DMS53 treated with DMSO at 0.1 percent for 48 hours (cell line): ENCODE results near the gene SP110.
A peak's percentile ranks its signal among the peaks of the same experiment; 100 is the strongest.

ENCODE experiments used
- DNase-seq: peaks from one replicate; lab custom pipeline; 2025; ENCODE audit not compliant: unreplicated experiment; lab: John Stamatoyannopoulos, UW

SP110 gene

DNA sequence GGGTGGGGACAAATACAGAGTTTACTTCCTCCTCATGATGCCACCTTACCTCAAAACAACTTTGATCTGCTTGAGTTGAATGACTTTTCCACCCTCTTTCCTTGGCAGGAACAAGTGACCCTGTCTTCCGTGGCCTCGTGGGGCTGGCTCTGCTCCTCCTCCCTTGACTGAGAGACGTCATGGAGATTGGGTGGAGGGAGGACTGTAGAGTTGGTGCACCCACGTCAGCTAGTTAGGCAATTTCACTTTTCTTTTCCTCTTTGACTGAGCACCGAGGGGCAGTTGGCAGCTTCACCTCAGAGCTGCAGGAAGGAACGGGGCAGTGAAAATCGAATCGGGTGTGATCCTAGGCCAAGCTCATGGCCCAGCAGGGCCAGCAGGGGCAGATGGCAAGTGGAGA is 5.7 kb upstream of the SP110 start, which contains the start of gene SP140:
SP140 (plus strand) TSS at position 251 of the 400 bp plus-strand sequence; CDS start at position 360, 109 bp downstream.
- DNase-seq, result no peak

DNA sequence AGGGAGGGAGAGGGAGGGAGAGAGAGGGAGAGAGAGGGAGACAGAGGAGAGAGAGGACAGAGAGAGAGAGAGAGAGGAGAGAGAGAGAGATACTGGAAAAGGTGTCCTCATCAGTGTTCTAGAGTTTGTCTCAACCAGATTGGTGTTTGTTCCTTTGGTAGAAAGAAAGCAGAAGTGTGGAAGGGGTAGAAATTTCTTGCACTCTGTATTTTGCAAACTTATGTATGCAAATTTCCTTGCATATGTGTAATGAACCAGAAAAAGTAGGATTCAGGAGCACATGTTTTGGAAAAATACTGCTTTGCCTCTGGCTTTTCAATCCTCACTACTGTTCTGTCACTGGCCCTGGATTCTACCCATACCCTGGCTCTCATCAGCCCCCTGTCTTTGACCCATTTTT is 4.7 kb upstream of the SP110 start:
- no peak for DNase-seq

DNA sequence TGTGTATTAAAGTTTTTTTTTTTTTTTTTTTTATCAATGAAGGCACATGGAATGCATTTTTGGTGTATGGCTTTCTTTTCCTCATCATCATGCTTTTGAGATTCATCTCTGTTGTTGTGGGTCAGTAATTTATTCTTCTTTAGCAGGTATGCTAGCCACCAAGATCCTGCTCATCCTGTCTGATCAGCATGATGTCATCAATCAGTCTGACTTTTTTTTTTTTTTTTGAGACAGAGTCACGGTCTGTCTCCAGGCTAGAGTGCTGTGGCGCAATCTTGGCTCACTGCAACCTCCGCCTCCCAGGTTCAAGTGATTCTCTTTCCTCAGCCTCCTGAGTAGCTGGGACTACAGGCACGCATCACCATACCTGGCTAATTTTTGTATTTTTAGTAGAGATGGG is 3.0 kb upstream of the SP110 start:
- peak; percentile 11 for DNase-seq

DNA sequence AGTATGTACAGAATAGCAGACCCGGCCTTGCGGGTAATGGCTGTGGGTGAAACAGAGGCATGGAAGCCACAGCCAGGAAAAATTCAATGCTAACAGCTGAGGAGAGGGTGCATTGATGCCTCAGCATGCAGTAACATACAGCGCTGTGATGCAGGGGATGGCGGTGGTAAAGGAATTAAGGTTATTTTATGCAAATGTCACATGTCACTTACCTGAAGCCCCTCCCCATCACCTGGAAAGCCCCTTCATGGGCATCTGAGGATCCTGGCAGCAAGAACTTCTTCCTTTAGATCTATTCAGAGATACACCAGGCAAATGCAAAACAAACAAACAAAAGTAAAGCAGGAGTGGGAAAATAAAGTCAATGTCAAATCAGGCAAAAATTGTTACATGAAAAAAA is 1.7 kb upstream of the SP110 start:
- no peak for DNase-seq

DNA sequence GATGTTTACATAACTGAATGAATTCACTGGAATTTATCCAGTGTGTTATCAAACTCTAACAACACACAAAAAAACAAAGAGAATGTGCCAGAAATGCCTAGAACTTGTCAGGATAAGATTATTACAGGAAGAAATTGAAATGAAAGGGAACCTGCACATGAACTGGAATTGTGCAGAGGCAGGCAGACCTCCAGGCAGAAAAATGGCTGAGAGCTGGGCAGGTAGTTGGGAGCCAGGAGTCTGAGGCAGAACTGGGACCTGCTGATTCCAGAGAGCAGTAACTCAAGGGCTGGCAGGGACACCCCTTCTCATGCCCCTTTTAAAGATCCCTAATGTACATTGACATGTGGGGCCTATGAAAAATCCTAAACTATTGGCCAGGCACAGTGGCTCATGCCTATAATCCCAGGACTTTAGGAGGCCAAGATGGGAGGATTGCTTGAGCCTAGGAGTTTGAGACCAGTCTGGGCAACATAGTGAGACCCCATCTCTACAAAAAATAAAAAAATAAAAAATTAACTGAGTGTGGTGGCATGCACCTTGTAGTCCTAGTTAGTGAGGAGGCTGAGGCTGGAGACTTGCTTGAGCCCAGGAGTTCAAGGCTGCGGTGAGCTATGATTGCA is 674 bp upstream of the SP110 start:
- no peak for DNase-seq

DNA sequence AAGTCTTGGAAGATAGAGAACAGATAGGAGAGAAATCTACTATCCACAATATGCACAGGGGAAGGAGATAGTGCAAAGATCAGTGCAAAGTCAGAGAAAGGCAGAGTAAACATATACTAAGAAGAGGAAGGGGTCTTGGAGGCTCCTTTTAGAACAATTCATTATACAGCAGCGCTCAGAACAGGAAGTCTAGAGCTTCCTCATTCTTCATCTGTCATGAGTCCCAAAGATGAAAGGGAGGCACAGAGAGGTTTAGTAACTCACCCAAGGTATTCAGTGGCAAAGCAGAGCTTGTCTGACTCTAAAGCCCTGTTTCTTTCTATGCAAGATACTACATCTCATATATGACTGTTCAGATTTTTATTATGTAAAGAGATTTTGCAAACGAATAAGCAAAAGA is 1.4 kb downstream of the SP110 start:
- no peak for DNase-seq

DNA sequence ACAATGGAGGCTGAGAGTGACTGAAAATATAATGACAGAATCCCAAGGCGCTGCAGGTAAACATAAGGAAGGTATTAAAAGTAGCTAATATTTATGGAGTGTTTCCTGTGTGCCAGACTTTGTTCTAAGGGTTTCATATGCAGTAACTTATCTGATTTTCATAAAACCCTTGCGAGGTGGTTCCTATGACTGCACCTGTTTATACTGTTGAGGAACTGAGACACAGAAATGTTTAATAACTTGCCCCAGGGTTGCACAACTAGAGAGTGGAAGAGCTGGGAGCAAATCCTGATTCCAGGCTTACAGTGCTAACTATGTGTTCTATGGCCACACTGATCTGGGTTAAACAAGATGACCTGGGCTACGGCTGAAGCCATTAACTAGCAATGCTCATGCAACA is 2.4 kb downstream of the SP110 start:
- no peak for DNase-seq

DNA sequence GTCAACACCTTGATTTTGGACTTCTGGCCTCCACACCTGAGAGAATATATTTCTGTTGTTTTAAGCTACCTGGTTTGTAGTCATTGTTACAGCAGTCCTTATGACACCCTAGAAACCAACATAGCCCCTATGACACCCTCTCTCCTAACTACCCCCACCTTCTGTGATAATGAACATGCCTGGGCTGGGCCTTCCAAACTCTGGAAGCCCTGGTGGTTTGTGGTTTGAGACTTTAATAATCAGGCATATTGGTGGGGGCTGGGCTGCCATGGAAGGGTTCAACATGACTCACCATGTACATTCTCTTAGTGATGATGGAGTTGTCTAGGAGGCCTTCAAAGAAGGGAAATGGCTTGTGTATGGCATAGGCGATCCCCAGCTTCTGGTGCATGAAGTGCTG is 3.3 kb downstream of the SP110 start:
- DNase-seq, result no peak

DNA sequence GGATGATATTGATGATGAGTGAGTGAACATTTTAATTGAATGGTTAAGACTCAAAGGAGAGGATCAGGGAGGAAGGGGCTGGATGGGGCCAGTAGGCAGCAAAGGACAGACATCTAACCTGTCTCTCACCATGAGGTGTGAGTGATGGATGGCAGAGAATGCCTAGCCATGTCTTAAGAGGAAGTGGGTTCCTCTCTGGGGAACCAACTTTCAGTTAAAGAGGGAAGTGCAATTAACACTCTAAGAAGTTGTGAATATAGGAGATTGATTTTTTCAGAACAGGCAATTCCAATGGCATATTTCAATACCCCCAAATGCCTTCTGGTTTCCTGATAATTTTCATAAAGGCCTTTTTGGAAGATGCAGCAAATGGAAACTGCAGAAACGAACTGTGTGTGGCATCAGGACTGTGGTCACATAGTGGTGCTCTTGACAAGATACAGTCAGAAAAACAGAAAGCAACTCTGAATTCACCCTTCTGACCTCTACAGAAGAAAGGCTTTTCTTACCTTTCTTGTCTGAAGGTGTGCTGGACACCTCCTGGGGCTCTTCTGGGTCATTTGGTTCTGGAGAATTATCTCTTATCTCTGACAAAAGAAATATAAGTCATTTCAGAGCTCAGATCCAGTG is 10.2 kb downstream of the SP110 start:
- DNase-seq, result no peak

DNA sequence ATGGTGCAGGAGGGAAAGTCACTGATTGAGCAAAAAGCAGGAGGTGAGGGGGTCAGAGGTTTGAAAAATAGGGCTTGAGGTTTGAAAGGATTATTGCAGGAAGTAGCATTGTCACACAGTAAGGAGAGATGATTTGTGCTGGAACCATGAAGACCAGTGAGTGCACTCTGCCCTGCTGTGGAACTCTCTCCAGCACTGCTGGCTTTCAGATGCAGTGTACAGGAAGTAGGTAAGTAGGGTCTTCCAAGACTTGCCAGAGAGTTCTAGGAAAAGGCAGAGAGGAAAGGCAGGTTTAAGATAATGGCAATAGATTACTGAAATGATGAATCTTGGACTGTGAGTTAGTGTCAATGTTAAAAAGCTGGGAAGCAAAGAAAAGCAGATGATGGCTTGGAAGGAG is 11.2 kb downstream of the SP110 start:
- no peak for DNase-seq

DNA sequence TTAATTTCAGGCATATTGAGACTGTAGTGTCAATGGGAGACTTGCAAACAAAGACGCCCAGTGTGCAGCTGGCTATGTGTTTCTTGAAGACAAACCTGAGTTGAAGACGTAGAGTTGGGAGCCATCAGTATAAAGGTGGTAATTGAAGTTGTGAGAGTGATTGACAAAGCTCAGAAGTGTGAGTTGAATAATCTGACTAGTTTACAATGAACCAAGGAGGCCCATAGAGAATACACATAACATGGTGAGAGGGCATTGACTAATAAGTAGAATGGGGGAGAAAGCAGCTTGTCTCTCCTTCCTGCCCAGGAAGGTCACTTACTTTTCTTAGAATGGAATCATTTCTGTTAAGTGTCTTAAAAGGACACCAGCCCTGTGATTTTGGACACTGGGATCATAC is 14.1 kb downstream of the SP110 start:
- no peak for DNase-seq

DNA sequence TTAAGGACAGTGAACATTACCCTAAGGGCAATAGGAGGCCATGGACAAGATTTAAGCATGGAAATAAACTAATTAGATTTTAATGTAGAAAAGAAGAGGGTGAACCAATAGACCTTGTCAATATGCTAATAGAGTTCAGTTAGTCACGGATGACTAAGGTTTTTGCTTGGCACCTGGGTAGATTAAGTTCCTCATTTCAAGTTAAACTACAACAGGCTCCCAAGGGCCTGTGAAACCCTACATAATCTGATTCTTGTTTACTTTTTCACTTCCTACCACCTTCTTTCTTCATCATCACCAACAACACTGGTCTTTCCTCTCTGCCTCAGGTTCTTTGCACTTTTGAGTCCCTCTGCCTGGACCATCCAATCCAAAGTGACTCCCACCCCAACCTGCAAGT is 14.8 kb downstream of the SP110 start:
- no peak for DNase-seq

DNA sequence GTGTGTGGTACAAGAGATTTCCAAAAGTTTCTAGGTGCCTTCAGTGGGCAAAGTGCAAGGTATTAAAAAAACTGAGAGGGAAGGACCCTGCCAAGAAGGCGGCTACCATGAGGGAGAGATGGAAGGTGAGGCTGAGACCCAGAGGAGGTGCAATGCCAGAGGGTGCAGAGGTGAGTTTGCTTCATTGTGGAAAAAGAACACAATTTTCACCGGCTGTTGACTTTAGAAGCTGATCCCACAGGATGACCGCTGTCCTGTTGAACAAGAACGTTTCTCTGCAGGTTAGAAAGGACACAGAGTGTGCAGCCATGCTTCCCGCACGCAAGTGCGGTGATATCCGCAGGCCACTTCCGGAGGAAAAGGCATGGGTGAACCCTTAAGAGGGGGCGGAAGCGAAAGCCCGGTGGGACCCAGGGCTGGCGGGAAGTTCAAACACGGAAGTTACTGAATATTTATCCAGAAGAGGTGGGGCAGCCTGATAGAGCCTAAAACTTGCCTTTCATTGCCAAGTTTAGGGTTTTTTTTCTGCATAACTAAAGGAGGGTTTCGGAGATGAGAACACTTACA is 16.6 kb downstream of the SP110 start:
- DNase-seq, result no peak

DNA sequence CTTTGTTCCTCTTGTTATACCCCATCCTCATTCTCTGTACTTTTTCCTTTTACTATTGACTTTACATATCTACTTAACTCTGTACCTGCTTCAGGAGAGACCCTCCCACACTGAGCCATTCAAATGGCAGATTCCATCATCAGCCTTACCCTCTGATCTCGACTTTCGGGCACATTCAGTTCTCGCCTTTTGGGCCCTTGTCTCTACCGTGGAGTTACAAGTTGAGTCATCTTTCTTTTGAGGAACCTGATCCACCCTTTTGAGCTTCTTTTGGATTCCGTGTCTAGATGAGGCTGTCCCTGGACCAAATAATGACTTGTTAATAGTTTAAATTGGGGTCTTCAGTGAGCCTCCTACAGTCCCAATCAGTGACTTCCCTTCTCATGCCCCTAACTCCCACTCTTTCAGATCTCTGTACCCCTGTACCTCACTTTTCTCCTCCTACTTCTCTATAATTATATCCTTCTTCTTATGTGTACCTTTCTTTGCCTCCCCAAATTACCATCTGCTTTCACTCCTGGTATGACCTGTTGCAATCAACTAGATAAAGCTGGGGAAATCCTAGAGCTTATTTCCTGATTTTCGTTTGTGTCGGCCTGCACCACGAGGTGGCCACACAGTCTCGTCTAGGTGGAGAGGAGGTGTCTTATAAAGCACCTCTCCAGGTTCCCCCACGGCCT is 17.2 kb downstream of the SP110 start:
- no peak for DNase-seq

DNA sequence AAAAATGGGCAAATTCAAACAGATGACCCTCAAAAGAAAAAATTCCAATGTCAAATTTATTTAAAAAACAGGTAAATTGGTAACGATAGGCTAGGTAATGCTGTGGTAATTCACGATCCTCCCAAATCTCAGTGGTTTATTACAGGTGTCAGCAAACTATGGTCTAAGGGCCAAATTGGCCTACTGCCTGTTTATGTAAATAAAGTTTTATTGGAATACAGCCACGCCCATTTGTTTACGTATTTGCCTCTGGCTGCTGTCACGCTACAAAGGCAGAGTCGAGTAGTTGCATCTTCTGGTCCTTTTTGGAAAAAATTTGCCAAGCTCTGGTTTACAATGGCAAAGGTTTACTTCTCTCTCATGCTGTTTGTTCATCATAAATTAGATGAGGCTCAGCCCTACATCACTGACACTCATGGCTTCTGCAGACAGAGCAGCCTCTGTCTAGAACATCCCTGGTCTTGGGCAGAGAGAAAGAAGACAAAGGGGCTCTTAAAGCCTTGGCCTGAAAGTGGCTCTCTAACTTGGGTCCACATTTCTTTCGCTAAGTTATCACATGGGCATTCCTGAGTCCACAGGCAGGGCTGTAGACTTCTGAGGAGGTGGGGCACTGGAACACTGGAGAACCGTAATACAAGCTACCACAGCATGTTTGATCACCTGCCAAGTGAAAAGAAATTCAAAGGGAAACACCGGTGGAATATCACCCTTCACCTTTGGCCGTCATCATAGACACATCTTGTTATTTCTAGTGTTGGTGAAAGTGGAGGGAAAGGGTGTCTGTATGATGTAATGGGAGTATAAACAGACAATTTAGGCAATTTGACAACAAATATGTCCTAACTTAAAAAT is 34.8 kb downstream of the SP110 start:
- peak; percentile 27 for DNase-seq

DNA sequence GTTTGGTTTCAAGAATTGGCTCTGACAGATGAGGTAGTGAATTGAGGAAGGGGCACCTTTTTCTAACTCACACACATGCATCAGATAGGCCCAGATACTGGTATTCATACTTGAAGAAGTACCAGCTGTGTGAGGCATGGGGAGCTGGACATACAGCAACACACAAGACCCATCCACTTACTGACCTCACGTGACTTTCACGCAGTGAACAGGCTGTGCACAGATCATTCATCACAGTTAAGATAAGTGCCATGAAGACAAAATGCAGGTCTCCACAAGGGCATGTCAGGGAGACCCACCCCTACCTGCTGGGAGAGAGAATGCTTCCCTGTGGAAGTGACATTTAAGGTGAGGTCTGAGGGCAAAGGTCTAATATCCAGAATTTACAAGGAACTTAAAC is 38.6 kb downstream of the SP110 start:
- DNase-seq, result no peak

DNA sequence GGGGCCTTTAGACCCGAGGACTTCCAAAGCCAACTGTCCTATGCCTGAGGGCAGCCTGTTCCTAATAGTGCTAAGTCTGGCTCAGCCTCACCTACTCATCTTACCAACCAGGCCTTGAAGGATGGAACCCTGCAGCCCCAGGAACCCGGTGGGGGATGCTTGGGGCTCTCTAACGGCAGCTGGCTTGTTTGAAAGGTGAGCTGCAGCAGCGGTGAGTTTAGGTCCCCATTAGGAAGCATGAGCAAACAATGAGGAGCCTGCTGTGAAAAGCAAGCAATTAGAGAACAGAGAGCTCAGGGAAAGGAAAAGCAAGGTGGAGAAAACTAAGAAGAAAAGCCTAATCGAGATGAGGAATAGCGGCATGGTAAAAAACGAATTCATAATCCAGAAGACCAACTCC is 39.9 kb downstream of the SP110 start:
- DNase-seq, result no peak

DNA sequence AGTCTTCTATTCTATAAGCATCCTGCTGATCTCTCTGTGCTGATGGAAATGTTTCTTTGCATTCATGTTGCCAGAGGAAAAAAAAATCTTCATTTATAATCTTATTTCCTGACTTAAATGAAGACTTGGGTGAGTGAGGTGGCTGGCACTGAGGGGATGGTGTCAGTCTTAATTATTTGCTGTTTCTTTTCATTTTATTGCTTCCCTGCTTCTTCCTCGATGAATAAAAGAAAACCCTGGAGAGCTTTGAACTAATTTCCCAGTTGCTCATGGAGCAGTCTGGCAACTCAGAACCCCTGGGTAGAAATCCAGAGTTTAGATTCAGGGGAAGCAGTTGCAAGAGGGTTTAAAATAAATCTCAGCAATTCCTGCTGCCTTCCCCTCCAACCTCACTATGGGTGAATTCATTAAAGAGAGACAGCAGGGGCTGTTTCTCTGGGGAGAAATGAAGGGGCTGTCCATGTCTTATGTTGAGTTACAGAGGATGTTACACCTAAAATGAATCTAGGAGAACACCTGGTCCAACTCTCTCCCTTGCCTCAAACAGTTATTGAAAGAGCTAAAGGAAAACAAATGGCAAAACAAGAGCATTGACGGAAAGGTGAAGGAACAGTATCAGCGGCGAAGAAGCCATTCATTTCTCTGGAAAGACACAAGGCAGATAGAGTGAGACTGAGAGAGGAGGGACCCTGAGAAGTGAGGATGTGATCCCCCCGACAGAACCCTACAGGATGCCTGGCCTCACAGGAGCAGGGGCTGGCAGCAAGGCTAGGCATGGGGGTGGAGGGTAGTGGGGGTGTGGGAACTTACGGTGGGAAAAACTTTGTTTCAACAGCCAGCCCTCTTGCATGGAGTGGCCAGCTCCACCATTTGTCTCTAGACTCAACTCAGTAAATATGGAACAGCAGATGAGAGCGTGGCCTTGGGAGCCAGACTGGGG is 41.0 kb downstream of the SP110 start:
- DNase-seq, result no peak

DNA sequence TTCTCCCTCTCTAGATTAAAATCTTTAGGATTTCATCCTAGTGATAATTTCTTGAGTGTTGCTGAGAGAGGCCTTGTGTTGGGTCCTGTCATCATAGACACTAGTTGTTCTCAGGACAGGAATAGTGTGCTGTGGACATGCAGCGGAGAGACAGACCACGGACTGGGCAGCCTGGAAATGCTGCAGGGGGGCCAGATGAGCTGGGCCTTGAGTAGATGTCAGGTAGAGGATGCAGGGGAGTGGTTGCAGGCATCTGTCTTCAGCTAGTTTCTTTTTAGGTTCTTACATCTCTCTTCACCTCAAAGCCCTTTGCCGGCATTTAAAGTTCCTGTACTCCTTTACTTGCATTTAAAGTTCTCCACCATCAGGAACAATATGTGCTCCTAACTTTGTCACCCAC is 42.8 kb downstream of the SP110 start:
- DNase-seq, result no peak

DNA sequence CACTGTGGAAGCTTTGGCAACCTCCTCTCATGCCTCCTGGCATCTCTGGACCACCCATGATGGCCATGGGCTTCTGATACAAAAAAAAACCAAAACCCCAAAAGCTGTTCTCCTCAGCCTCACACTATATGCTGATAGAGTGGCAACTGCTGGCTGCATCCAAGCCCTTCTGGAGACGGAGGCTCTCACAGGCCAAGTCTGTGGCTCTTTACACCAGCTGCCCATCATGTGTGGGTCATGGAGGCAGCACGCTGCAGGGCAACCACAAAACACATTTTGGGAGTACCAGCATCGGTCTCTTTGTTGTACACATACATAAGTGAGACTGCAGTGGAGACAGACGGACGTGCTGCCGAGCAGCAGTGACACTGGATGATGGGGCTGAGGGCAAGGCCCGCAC is 45.3 kb downstream of the SP110 start:
- DNase-seq, result no peak
